GM21786 (cell line): ENCODE measurements around the gene STON2.

Source experiments
- ATAC-seq: cut with Tn5 transposase; IDR thresholded peaks from one replicate; pipeline ENCODE4 v1.9.1; 2021; ENCODE audit not compliant: unreplicated experiment

STON2 gene

DNA sequence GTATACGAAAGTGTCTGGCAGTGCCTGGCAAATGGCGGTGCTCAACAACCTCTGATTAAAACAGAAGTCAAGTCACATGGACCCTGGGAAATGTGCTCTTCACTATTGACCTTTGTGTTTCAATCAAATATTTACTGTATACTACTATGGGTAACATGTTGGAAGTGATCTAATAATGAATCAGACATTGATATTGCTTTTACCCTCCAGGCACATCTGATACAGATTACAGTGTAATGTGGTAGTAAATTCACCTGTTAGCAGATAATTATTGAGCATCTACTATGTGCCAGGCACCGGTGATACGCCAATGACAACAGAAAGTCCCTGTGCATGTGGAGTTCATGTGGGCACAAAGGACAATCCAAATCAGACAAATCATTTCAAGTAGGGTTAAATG lies 63.1 kb downstream of the STON2 start:
- ATAC-seq, result no peak

DNA sequence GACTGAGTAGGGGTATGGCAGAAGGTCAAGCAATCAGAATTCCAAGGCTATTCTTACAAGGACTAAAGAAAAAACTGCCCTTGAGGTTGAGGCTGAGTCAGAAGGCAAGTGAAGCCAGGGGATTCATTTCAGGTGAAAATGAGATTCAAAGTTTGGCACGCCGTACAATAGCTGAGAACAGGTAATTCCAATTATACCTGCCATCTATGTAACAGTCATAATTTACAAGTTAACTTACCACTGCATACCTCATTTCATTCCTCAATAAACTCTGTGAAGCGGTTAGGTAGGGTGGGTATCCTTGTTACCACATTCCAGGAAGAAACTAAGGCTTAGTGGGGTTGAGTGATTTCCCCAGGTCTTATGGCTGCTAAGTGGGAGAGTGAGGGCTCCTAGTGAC lies 64.1 kb downstream of the STON2 start:
- no peak for ATAC-seq

GRCh38 chr14:81332725-81333124 lies 67.4 kb downstream of the STON2 start:
- no peak for ATAC-seq

DNA sequence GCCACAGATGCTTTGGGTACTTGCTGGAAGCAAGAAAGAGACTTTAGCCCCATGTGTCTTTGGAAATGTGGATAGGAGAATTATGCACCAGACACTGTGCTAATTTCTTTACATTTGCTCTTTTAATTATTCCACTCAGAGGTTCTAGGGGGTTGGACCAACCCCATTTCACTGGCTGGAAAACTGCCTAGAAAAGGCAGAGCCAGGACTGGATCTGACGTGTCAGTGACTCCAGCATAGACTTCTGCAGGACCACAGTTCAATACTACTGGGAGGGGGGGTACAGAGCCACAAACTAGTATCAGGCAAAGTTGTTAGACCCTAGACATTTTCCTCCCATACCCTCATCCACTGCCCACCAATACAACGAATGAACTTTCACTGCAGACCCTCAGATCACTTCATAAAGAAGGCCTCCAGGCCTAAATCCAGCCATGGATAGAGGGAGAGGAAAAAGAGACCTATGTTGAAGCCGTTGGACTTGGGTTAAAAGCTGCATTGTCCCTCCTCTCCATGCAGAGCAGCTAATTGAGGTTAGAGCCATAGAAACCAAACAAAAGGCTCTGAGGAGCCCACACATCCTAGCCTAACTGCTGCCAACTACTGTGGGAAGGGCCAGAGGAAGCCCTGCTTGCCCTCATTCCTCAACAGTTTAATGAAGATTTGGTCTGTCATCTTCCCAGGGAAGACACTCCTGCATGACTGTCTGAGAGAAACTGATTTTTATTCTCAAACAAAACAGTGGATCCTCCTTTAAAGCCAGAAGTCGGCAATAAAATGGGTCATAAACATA lies 68.7 kb downstream of the STON2 start:
- no peak for ATAC-seq

DNA sequence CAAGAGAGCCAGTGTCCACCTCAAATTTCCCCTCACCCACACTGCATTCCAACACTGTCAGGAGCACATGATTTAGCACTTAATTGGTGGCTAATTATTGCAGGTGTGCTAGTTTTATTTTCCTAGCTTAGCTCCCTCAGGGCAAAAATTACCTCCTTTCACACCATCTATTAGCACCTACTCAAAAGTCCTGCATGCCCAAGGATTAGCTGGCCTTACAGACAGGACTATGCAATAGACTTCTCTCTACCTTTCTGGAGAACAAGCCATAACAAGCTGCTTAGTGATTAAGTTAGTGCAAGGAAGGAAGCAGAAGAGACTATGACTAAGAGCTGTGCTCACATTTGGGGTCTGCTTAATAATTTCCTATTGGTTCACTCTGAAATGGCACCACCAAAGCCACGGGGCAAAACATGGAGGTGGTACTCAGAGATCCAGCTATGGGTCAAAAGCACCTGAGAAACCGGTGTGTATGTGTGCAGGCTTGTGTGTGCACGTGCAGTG lies 69.5 kb downstream of the STON2 start:
- ATAC-seq, result no peak

GRCh38 chr14:81329640-81330381 lies 70.3 kb downstream of the STON2 start:
- ATAC-seq, result no peak

DNA sequence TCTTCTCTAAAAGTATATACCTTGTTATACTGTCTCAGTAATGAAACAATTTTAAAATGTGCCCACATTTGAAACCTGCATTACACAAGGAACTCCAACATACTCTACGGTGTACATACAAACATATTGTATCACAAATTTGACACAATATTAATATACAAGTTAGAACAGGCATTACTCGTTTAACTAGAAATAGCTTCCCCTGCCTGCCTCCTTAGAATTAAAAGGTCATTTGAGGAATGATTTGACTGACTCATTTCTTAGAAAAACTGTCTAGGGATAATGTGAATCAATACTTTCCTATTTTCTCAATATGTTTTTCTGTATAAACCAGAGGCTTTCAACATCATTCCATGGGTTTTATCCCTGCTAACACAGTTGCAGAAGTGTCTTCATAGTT lies 73.7 kb downstream of the STON2 start:
- ATAC-seq, result no peak

DNA sequence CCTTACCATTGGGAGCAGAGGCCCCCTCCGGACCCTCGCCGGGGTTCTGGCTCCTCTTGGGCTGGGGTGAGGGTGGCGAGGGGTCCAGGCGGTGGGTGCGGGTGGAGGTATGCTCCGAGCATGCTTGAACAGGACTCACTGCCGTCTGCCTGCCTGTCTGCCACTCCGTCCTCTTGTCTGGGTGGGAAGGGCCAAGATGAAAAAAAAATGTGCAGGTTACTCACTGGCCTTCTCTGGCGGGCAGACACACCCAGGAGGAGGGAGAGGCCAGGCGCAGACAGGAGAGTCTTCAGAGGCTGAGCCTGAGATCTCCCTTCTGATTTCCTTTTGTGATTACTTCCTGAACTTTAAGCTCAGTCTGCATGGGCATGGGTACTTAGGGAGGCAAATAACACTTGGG lies 76.1 kb downstream of the STON2 start:
- ATAC-seq, result no peak

DNA sequence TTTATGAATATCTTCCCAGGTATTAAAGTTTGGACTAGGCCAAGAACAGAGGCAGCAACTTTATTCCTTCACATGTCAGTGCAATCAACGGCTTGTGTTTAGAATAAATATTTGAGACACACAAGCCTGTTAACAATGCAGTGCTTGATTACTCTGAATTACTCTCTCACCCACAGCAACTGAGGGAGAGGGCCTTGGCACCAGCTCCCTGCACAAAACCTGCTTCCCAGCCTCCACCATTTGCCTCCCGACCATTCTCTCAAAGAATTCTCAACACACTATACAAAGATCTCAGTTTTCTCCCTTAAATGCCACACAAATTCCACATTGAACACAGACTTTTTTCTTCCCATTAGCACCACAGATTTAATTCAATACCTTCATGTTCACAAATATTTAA lies 77.0 kb downstream of the STON2 start:
- no peak for ATAC-seq

DNA sequence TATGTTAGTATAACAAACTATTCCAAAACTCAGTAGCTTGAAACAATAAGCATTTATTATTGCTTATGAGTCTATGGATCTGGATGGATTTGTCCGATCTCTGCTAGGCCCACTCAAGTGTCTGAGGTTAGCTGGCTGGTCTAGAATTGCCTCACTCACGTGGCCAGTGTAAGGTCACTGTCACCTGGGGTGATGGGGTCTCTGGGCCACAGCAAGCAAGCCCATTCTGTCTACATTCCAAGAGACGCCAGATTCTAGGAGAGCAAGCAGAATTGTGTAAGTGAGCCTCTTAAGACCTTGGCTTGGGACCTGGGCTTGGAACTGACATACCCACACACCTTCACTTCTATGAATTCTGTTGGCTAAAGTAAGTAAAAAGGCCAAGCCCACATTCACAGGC lies 80.2 kb downstream of the STON2 start:
- ATAC-seq, result no peak

GRCh38 chr14:81319314-81319713 lies 80.8 kb downstream of the STON2 start:
- no peak for ATAC-seq

DNA sequence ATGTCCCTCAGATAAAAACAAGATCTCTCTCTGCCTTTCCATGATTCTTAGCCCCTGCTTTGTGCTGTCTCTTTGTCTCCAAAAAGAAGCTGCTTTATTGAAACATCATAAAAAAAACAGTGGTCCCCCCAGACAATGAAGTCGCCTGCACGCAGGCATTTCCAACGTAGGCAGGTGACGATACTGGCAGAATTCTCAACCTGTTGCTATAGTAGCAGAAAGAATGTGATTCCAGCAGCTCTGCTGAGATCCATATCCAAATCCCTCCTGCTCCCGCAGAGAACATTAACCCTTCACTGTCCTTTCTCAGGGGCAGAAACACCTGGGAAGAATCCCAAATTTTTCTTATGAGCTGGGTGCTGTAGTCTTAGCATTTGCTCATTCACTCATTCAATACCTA lies 84.8 kb downstream of the STON2 start:
- ATAC-seq, result no peak

- no peak for ATAC-seq
These were observed 85.5 kb downstream of the STON2 start for GRCh38 chr14:81314443-81315175.

DNA sequence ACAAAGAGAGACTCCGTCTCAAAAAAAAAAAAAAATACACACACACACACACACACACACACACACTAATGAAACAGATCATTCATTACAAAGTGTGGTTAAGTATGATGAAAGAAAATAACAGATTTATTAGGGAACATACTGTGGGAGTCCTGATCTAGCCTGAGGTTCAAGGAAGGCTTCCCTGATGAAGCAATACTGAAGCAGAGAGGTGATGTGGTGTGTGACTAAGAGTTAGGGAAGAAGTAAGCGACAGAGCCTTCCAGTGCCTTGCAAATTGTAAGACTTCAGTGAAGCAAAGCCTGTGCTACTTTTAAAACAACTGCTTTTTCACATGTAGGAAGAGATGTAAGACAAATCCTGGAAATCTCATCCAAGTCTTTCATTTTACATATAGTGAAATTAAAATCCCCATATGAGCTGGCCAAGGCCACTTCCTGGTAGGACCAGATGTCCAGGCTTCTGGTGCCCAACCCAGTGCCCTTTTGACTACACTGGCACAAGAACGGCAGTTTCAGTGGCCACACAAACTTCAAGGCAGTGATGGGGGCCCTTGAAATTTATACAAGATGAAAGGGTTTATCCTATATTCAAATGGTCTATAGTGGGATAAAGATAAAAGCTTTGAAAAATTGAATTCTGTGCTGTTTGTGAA lies 86.2 kb downstream of the STON2 start:
- no peak for ATAC-seq

GRCh38 chr14:81313200-81313599 lies 86.9 kb downstream of the STON2 start:
- no peak for ATAC-seq

DNA sequence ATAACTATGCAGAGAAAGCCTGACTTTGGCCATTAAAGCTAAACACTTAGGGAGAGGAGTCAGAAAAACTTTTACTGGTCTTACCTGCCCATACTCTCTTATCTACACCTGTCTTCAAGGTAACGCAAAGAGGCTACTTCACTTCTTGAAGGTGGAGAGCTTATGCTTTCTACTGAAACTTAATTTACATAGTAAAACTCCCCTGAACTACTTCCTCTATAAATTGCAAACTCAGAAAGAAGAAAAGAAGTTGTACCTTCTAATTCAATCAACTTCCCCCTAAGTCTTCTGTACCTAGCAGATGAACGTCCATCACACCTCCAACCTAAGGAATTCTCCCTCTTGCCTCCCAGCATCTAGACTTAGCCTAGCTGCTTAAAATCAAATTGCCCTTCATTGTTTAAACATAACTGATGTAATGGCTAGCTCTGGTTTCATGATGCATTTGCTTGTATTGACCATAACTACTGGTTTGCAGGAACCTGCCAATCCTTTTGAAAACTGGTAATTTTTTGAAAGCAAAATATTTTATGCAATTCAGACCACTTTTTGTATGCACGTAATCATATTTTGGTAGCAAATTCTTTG lies 87.7 kb downstream of the STON2 start:
- no peak for ATAC-seq

GRCh38 chr14:81311778-81312177 lies 88.3 kb downstream of the STON2 start:
- ATAC-seq, result no peak

GRCh38 chr14:81311141-81311540 lies 89.0 kb downstream of the STON2 start:
- ATAC-seq, result no peak

DNA sequence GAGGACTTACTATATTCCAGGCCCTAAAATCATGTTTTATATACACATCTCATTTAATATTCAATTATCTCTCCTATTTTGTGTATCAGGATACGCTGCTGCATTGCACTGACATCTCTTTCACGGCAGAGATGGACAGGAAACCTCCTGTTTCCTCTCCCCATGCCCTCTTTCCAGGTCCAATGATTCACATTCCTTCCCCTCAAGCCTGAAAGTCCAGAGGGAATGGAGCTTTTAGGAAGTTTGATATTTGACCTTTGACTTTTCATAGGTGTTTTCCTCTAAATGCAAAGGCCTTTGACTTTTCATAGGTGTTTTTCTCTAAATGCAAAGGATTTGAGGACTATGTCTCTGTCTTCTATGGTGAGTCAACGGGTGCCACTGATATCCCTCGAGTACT lies 89.5 kb downstream of the STON2 start:
- ATAC-seq, result no peak

GRCh38 chr14:81309511-81309910 lies 90.6 kb downstream of the STON2 start:
- ATAC-seq, result no peak

GRCh38 chr14:81305743-81306142 lies 94.4 kb downstream of the STON2 start:
- no peak for ATAC-seq
